ENCODE results near the gene FADS1. TPM values are rescaled to one million over a fixed set of nuclear protein-coding genes. Genes with fewer than 3 reads are reported as not detected.

Gene FADS1
- total RNA-seq, 1 donor from 2014 or later, result 155 TPM

DNA sequence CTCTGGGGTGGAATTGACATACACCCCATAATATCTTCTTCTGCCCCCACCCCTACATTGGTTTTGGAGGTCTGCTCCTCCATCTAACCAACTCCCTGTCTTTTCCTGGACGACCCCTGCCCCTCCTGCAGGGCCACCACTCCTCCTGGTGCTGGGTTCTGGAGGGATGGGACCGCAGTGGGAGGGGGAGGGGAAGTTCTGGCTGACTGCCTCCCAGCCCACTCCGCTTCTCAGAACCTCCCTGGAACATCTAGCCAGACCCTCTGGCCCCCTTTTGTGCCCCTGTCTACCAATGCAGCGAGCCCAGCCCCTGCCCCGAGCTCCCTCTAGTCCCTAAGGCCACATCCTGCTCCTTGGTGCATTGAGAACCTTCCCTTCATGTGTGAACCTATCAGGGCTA lies 63.1 kb downstream of the FADS1 start:
- Mint-ChIP-seq H3K4me1 (ENCODE audit: low read depth, unreplicated experiment) (peaks cover 7% of the 10 kb centered on the region), H3K27ac (ENCODE audit: unreplicated experiment) (no peak overlapping the region), H3K4me3 (ENCODE audit: unreplicated experiment) (no peak overlapping the region), H3K27me3 (ENCODE audit: unreplicated experiment) (peaks cover 21% of the 10 kb centered on the region), H3K36me3 (ENCODE audit: unreplicated experiment) (no peaks in the 10 kb centered on the region), H3K9me3 (ENCODE audit: unreplicated experiment) (peaks cover 3% of the 10 kb centered on the region)
- no peak for DNase-seq
- TF ChIP-seq, protein P1, sequence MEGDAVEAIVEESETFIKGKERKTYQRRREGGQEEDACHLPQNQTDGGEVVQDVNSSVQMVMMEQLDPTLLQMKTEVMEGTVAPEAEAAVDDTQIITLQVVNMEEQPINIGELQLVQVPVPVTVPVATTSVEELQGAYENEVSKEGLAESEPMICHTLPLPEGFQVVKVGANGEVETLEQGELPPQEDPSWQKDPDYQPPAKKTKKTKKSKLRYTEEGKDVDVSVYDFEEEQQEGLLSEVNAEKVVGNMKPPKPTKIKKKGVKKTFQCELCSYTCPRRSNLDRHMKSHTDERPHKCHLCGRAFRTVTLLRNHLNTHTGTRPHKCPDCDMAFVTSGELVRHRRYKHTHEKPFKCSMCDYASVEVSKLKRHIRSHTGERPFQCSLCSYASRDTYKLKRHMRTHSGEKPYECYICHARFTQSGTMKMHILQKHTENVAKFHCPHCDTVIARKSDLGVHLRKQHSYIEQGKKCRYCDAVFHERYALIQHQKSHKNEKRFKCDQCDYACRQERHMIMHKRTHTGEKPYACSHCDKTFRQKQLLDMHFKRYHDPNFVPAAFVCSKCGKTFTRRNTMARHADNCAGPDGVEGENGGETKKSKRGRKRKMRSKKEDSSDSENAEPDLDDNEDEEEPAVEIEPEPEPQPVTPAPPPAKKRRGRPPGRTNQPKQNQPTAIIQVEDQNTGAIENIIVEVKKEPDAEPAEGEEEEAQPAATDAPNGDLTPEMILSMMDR (IDR thresholded peaks at IDR 0.05; ENCODE audit: partially characterized antibody, unreplicated experiment), result no peak

DNA sequence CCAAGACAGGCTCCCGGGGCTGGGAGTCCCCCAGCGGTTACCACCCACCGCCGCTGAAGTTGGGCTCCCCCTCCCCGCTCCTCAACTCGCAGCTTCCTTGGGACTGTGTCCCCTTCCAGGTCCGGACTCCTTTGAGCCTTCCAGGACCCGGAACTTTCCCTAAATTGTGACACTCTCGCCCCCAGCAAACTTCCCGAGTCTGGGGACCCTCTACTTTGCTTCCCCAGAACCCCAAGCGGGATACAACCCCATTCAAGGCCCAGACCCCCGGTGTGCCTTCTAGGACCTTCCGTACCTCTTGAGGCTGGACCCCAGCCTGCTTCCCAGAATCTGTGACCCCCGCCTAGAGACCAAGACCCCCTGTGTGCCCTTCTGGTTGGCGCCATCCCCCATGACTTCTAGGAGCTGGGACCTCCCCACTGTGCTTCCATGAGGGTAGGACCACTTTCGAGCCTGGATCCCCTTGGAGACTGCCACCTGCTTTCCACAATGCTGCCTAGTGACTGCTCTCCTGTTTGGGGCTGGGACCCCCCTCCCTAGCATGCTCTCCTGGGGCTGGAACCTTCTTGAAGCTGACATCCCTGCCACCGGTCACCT lies 63.8 kb downstream of the FADS1 start:
- Mint-ChIP-seq H3K4me1 (ENCODE audit: low read depth, unreplicated experiment) (peaks cover 7% of the 10 kb centered on the region), H3K36me3 (ENCODE audit: unreplicated experiment) (no peaks in the 10 kb centered on the region), H3K27ac (ENCODE audit: unreplicated experiment) (no peak overlapping the region), H3K4me3 (ENCODE audit: unreplicated experiment) (peak overlapping the region; percentile 80), H3K27me3 (ENCODE audit: unreplicated experiment) (peaks cover 21% of the 10 kb centered on the region), H3K9me3 (ENCODE audit: unreplicated experiment) (peaks cover 3% of the 10 kb centered on the region)
- no peak for DNase-seq
- TF ChIP-seq, protein P1 (IDR thresholded peaks at IDR 0.05; ENCODE audit: partially characterized antibody, unreplicated experiment), result no peak

DNA sequence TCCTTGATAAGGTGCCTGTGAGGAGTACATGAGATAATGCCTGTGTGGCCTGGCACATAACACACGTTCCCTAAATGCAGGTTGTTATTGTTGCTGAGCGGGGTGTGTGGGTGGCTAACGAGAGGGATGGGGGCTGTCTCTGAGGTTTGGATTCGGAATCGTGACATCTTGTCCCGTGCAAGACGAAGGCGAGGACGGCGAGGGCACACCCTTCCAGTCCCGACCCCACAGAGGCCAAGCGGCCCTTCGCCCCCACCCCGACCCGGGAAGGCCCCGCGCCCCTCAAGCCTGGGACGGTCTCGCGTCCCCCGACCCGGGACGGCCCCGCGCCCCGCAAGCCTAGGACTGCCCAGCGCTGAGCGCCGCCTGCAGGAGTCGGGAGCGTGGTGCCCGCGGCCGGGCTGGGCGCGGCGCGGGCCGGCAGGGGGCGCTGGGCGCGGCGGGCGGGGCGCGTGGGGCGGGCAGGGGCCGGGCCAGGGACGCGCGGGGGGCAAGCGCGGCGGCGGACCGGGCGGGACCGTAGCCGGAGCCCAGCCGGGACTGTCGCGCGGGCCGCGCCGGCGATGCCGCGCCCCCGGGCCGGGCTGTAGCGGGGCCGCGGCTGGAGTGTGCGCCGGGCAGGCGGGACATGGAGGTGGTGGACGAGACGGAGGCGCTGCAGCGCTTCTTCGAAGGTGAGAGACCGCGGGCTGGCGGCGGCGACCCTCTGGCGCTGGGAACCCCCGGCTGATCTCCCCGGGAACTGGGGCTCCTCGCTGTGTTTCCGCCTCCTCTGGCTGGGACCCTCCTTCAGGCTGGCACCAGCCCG lies 64.5 kb downstream of the FADS1 start, which contains the start of gene MYRF:
TSS of gene MYRF (plus strand) at position 520 of the 808 bp plus-strand sequence. CDS start at position 629, 109 bp downstream.
- Mint-ChIP-seq H3K27me3 (ENCODE audit: unreplicated experiment) (peaks cover 21% of the 10 kb centered on the region), H3K27ac (ENCODE audit: unreplicated experiment) (no peak within 1 kb of the TSS), H3K4me3 (ENCODE audit: unreplicated experiment) (peak within 1 kb of the TSS; percentile 80), H3K36me3 (ENCODE audit: unreplicated experiment) (no peaks in the 10 kb centered on the region), H3K9me3 (ENCODE audit: unreplicated experiment) (peaks cover 3% of the 10 kb centered on the region), H3K4me1 (ENCODE audit: low read depth, unreplicated experiment) (peaks cover 7% of the 10 kb centered on the region)
- DNase-seq, result peak; percentile 80
- TF ChIP-seq, protein P1 (IDR thresholded peaks at IDR 0.05; ENCODE audit: partially characterized antibody, unreplicated experiment), result peak; percentile 33

DNA sequence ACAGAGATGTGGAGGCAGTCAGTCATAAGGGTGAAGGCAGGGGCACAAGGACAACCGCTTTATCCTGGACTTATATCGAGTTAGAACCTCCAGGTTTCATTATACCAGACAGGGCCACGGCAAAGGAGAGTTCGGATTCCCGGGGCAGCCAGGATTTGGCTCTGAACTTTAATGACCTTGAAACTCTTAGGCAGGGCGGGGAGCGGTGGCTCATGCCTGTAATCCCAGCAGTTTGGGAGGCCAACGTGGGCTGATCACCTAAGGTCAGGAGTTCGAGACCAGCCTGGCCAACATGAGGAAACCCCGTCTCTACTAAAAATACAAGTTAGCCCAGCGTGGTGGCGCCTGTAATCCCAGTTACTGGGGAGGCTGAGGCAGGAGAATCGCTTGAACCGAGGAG lies 65.4 kb downstream of the FADS1 start:
- peaks cover 2% of the 10 kb centered on the region for H3K9me3 Mint-ChIP-seq (ENCODE audit: unreplicated experiment)
- TF ChIP-seq, protein P1 (IDR thresholded peaks at IDR 0.05; ENCODE audit: partially characterized antibody, unreplicated experiment), result no peak
- no peaks in the 10 kb centered on the region for H3K36me3 Mint-ChIP-seq (ENCODE audit: unreplicated experiment)
- H3K27me3 Mint-ChIP-seq (ENCODE audit: unreplicated experiment), result peaks cover 18% of the 10 kb centered on the region
- no peak overlapping the region for H3K4me3 Mint-ChIP-seq (ENCODE audit: unreplicated experiment)
- no peak overlapping the region for H3K27ac Mint-ChIP-seq (ENCODE audit: unreplicated experiment)
- peaks cover 11% of the 10 kb centered on the region for H3K4me1 Mint-ChIP-seq (ENCODE audit: low read depth, unreplicated experiment)
- no peak for DNase-seq

Data from glutamatergic neuron (in vitro differentiated cells).